Measurements from ENCODE around the gene CTSK.

DNA sequence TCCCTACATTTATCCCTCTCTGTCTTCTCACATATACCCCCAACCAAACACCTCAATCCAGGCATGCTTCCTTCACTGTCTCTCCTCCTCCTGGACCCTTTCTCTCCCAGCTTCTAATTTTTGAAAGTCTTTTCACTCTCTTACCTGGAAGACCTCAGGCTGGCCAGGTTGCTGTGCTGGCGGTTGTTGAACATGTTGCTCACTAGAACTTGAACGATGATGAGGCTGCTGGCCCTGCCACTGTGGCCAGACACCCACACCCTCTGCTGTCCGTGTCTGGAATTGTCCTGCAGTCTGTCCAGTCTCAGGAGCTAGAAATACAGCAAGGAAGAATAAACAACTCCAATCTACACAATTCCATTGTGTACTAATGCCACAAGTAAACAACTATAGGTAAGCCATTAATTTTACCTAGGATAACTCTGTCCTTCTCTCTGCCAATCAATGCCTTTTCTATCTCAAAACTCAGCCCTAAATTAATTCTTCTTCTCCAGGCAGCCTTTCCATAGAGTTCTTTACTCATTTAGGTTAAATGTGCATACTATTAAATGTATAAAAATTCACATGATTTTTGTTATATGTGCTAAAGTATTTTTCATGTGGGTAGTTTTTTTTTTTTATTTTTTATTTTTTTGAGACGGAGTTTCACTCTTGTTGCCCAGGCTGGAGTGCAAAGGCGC, 5.1 kb upstream of the CTSK start:
- TF ChIP-seq, protein P1, sequence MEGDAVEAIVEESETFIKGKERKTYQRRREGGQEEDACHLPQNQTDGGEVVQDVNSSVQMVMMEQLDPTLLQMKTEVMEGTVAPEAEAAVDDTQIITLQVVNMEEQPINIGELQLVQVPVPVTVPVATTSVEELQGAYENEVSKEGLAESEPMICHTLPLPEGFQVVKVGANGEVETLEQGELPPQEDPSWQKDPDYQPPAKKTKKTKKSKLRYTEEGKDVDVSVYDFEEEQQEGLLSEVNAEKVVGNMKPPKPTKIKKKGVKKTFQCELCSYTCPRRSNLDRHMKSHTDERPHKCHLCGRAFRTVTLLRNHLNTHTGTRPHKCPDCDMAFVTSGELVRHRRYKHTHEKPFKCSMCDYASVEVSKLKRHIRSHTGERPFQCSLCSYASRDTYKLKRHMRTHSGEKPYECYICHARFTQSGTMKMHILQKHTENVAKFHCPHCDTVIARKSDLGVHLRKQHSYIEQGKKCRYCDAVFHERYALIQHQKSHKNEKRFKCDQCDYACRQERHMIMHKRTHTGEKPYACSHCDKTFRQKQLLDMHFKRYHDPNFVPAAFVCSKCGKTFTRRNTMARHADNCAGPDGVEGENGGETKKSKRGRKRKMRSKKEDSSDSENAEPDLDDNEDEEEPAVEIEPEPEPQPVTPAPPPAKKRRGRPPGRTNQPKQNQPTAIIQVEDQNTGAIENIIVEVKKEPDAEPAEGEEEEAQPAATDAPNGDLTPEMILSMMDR (conservative IDR thresholded peaks at IDR 0.05; ENCODE audit: low read length), result peak; percentile 75
- TF ChIP-seq EZH2phosphoT487 (IDR thresholded peaks at IDR 0.05; ENCODE audit: borderline replicate concordance, low read depth, low read length), result no peak

Data from OCI-LY7 (cell line).